Right lobe of liver (tissue), 4 donors: Measurements from ENCODE around the gene RFX4.

Experiments
- POLR2A ChIP-seq: fragments of 450-650 bp; IDR thresholded peaks from one replicate; pipeline ENCODE4 v1.6.1; 2017; ENCODE audit warnings: antibody characterized with exemption, mild to moderate bottlenecking
- TF ChIP-seq, protein P1 (sequence below), 4 donors: fragments of 200-600 bp in 3 of 4; fragments of 450-650 bp in 1 of 4; IDR thresholded peaks; one replicate each; pipeline versions ENCODE4 v1.5.1 to v1.8.0; 2016 to 2022; ENCODE audit warnings: antibody characterized with exemption in 4 of 4, mild to moderate bottlenecking in 2 of 4
- donor health status: DM: no; HTN: no; CAD: no.
- donor health status: DM: no; HTN: no; CAD: no.
- donor health status: DM: no; HTN: yes; CAD: no.

DNA sequence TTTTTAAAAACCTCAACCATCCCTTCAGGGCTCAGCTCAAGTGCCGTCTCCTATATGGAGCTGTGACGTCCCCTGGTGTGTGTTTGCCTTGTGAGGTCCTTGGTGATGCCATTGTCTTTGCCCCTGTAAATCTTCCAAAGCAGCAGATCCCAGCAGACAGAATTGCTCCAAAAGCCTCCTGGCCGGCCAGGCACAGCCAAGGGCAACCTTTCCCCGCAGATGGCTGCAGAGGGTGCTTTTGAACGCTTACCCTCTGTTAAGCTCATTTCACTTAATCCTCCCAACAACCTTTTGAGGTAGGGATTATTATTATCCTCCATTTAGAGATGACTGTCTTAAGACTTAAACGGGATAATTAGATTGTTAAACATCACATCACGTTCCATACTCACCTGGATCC is 51.4 kb downstream of the RFX4 start:
- TF ChIP-seq, protein P1, sequence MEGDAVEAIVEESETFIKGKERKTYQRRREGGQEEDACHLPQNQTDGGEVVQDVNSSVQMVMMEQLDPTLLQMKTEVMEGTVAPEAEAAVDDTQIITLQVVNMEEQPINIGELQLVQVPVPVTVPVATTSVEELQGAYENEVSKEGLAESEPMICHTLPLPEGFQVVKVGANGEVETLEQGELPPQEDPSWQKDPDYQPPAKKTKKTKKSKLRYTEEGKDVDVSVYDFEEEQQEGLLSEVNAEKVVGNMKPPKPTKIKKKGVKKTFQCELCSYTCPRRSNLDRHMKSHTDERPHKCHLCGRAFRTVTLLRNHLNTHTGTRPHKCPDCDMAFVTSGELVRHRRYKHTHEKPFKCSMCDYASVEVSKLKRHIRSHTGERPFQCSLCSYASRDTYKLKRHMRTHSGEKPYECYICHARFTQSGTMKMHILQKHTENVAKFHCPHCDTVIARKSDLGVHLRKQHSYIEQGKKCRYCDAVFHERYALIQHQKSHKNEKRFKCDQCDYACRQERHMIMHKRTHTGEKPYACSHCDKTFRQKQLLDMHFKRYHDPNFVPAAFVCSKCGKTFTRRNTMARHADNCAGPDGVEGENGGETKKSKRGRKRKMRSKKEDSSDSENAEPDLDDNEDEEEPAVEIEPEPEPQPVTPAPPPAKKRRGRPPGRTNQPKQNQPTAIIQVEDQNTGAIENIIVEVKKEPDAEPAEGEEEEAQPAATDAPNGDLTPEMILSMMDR (IDR thresholded peaks at IDR 0.05) = no peak
- TF ChIP-seq POLR2A = no peak
